Tibial artery (tissue), 4 donors: ENCODE measurements around the gene PDE2A.
"Not testable (repeated sequence)": the region's sequence is repeated elsewhere in the genome, so short reads cannot be mapped to it uniquely, and the experiment has no call there.

ENCODE experiments used
- DNase-seq, 2 donors: peaks; one replicate each; pipeline ENCODE4 v3.0.0-alpha.2; 2019
- H3K27ac ChIP-seq, 2 donors: fragments of 200-600 bp; sonication (generic) in 1 of 2; 1 replicate in 1 of 2; 2 replicates in 1 of 2; pipeline ENCODE4 v1.5.1; 2018 to 2019; ENCODE audit warnings: mild to moderate bottlenecking in 1 of 2
- H3K27me3 ChIP-seq, 2 donors: fragments of 200-600 bp; sonication (generic) in 1 of 2; one replicate each; pipeline versions ENCODE4 v1.5.1 to v1.6.0; 2016 to 2019
- H3K36me3 ChIP-seq, 3 donors: fragments of 200-600 bp; sonication (generic) in 2 of 3; one replicate each; pipeline ENCODE4 v1.5.1; 2016 to 2019; ENCODE audit warnings: mild to moderate bottlenecking in 2 of 3
- H3K4me1 ChIP-seq, 4 donors: fragments of 200-600 bp; sonication (generic) in 2 of 4; 1 replicate in 3 of 4; 2 replicates in 1 of 4; pipeline ENCODE4 v1.5.1; 2016 to 2019
- H3K4me3 ChIP-seq, 2 donors: fragments of 200-600 bp; sonication (generic) in 1 of 2; 1 replicate in 1 of 2; 2 replicates in 1 of 2; pipeline ENCODE4 v1.5.1; 2018 to 2019; ENCODE audit warnings: mild to moderate bottlenecking in 2 of 2
- H3K9me3 ChIP-seq, 3 donors: fragments of 200-600 bp; sonication (generic) in 1 of 3; one replicate each; pipeline ENCODE4 v1.5.1; 2016 to 2019
- intact Hi-C: fragments of 100-400 bp; cut with DNase I; formaldehyde crosslinking; loops from one replicate; pipeline ENCODE4 v1.15.0; 2023; ENCODE audit warnings: low total_unique reads
- TF ChIP-seq, protein P1 (sequence below), 2 experiments: fragments of 200-600 bp in 1 of 2; fragments of 450-650 bp in 1 of 2; IDR thresholded peaks; one replicate each; pipeline ENCODE4 v1.5.1; 2017 to 2019; ENCODE audit warnings: antibody characterized with exemption in 2 of 2, mild to moderate bottlenecking in 1 of 2, moderate library complexity in 1 of 2

The PDE2A gene

DNA sequence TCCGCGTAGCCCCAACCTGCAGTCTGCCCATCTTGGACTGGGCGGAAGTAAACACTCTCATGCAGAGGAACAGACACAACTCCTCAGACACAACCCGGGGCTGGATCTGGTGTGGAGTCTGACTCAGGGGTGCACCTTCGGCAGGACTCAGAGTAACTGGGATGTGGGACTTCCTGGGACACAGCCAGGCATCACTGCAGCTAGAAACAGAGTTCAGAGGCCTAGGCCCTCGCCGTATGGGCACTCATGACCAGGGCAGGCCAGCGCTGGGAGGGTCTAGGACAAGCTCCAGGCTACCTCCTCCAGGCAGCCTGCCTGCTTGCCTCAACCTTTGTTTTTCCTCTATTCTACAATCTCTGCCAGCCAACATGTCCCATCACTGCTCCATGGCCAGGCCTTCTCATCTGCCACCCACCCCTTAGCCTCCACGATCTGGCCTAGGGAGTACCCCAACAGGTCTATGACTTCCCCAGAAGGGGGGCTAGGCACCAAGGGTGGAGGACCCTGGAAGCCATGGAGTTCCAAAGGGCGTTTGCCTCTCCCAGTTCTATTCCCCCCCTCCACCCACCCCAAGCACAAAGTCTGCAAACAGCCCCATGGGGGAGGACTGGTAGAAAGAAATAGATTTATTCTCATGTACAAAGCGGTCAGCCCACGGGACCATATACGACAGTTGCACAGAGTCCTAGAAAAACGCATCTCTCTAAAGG lies 98.5 kb downstream of the PDE2A start:
- H3K27ac ChIP-seq: no peak overlapping the region
- intact Hi-C loops: no loop called here
- TF ChIP-seq, protein P1, sequence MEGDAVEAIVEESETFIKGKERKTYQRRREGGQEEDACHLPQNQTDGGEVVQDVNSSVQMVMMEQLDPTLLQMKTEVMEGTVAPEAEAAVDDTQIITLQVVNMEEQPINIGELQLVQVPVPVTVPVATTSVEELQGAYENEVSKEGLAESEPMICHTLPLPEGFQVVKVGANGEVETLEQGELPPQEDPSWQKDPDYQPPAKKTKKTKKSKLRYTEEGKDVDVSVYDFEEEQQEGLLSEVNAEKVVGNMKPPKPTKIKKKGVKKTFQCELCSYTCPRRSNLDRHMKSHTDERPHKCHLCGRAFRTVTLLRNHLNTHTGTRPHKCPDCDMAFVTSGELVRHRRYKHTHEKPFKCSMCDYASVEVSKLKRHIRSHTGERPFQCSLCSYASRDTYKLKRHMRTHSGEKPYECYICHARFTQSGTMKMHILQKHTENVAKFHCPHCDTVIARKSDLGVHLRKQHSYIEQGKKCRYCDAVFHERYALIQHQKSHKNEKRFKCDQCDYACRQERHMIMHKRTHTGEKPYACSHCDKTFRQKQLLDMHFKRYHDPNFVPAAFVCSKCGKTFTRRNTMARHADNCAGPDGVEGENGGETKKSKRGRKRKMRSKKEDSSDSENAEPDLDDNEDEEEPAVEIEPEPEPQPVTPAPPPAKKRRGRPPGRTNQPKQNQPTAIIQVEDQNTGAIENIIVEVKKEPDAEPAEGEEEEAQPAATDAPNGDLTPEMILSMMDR (IDR thresholded peaks at IDR 0.05): no peak
- H3K27me3 ChIP-seq: peaks cover 0 to 31% of the 10 kb centered on the region in 2 donors
- no peaks in the 10 kb centered on the region for H3K36me3 ChIP-seq
- DNase-seq: peak; percentile 9 to 58
- no peak overlapping the region for H3K4me3 ChIP-seq
- no peaks in the 10 kb centered on the region for H3K9me3 ChIP-seq
- peaks cover 0 to 3% (median 0%) of the 10 kb centered on the region in 4 donors for H3K4me1 ChIP-seq

DNA sequence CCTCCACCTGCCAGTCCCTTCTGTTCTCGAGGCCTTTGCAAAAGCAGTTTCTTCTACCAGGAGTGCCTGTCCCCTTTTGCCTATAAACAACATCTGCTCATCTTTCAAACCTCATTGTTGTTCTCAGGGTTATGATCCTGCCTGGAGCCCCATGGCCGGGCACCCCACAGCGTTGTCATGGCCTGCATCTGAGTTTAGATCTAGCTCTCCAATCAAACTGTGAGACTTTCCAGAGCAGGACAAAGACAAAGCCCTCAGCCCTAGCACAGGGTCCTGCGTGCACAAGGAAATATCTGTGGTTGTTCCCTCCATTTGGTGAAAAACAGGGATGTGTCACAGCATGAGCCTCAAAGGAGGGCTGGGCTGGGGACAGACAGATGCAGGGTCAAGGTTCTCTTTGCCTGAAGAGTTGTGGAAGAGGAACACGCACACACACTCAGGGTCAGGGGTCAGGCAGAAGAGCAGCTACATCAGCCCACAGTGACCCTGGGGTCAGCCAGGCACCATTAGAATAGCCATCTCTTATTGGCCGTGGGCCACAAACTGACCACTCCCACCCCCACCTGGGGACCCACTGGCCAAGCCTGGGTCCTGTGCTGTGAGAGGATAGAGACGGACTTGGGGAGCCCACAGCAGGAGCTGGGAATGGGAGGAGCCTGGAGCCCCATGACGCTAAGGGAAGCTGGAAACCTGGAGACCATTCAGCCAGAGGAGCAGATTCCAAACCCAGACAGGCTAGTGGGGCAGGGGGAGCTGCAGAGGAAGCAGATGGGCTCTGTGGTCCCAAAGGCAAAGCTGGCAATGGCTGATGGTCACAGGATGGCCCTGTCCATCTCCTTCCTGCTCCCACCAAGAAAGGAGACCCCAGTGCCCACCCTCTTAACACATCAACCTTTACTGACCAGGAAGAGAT lies 99.4 kb downstream of the PDE2A start:
- Histone ChIP-seq H3K27me3 (peaks cover 0 to 37% of the 10 kb centered on the region in 2 donors), H3K27ac (no peak overlapping the region), H3K4me3 (no peak overlapping the region), H3K9me3 (no peaks in the 10 kb centered on the region), H3K36me3 (no peaks in the 10 kb centered on the region), H3K4me1 (peaks cover 0 to 3% (median 0%) of the 10 kb centered on the region in 4 donors)
- intact Hi-C loops: no loop called here
- TF ChIP-seq, protein P1 (IDR thresholded peaks at IDR 0.05): no peak
- peak; percentile 17 to 45 for DNase-seq

DNA sequence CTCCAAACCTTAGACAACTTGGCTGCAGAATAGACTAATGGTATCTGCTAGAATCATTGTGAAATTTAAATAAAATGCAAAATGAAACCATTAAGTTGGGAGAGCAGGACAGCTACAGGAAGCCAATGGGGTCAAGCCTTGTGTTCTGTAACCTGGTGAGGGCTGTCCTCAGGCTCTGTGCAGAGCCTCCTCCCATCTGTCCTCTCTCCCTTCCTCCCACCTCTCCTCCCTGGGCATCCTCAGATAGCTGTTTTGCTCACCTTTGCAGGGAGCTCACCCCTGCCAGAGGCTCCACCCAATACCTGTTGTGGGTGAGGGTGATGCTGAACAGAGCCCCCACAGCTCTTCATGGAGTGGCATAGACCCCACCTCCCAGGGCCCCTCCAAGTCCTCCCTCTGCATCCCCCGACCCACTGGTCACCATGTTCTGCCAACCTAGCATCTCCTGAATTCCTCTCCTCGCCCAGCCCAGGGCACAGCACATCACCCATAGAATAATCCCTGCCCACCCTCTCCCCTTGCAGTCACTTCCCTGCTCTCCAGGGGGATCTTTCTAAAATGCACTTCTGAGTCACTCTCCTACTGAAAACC lies 100.3 kb downstream of the PDE2A start:
- TF ChIP-seq, protein P1 (IDR thresholded peaks at IDR 0.05): no peak
- Histone ChIP-seq H3K4me1 (peaks cover 0 to 3% (median 0%) of the 10 kb centered on the region in 4 donors), H3K4me3 (no peak overlapping the region), H3K27me3 (peaks cover 0 to 38% of the 10 kb centered on the region in 2 donors), H3K9me3 (no peaks in the 10 kb centered on the region), H3K36me3 (no peaks in the 10 kb centered on the region), H3K27ac (no peak overlapping the region)
- intact Hi-C loops: no loop called here
- peak in 1 of 2 donors; percentile 13 for DNase-seq

DNA sequence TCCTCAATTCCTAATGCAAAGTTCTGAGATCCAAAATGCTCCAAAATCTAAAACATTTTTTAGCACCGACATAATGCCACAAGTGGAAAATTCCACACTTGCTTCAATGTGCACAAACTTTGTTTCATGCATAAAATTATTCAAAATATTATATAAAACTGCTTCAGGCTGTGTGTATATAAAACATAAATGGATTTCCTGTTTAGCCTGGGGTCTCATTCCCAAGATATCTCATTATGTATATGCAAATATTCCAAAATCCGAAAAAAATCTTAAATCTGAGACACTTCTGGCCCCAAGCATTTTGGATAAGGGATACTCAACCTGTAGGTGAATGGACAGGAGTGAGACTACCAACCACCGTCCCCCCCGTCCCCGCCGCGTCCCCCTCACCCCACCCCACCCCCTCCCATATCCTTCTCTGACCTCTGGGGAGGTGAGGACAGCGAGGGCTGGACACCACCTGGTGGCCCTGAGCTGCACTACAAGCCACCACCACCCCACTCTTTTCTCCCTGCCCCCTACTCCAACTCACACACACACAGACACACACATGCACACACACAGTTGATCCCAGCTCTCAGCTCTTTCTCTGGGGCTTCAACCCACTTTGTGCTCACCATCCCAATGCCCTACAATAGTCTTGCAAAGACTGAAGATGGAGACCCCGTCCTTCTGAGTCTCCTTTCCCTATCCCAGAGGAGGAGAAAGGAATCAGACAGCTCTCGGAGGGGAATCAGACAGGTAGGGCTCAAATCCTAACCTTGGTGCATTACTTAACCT lies 101.0 kb downstream of the PDE2A start:
- intact Hi-C loops: no loop called here
- DNase-seq: peak in 1 of 2 donors; percentile 20
- Histone ChIP-seq H3K4me1 (peaks cover 0 to 3% (median 0%) of the 10 kb centered on the region in 4 donors), H3K4me3 (no peak overlapping the region), H3K27me3 (peaks cover 0 to 39% of the 10 kb centered on the region in 2 donors), H3K27ac (no peak overlapping the region), H3K9me3 (no peaks in the 10 kb centered on the region), H3K36me3 (no peaks in the 10 kb centered on the region)
- TF ChIP-seq, protein P1 (IDR thresholded peaks at IDR 0.05): peak; percentile 40 to 48

DNA sequence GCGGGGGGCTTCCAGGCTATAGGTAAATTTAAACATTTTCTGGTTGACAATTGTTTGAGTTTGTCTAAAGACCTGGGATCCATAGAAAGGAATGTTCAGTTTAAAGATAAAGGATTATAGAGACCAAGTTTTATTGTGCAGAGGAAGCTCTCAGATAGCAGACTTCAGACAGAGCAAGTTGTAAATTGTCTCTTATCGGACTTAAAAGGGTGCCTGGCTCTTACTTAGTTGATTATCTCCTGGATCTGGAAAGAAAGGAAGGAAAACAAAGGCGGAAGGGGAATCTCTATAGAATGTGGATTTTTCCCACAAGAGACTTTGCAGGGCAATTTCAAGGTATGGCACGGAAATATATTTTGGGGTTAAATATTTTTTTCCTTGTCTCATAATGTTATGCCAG lies 101.7 kb downstream of the PDE2A start:
- H3K9me3 ChIP-seq, H3K36me3 ChIP-seq, H3K27ac ChIP-seq, DNase-seq, intact Hi-C loops, H3K4me1 ChIP-seq, H3K4me3 ChIP-seq: not testable (repeated sequence)
- H3K27me3 ChIP-seq: peaks cover 0 to 39% of the 10 kb centered on the region in 2 donors
